GM13977 (cell line): ENCODE results near the gene LMO7.

Source experiments
- DNase-seq: peaks from one replicate; pipeline ENCODE4 v3.0.0; 2012; ENCODE audit warnings: low spot score
- in situ Hi-C: fragments of 300-500 bp; cut with MboI; formaldehyde crosslinking; loops from one replicate; pipeline ENCODE4 v1.12.0; 2022; ENCODE audit warnings: low sequenced_read_pairs, low pct_unique_long_range_greater_than_20kb, mixed read lengths, inconsistent platforms; ENCODE audit not compliant: unreplicated experiment
- TF ChIP-seq, protein P1 (sequence below): IDR thresholded peaks from 2 replicates; pipeline ENCODE4 v1.5.1; 2012; ENCODE audit warnings: mild to moderate bottlenecking, control low read depth; ENCODE audit not compliant: insufficient read depth; ENCODE audit errors: extremely low read depth, missing control alignments

Gene LMO7

DNA sequence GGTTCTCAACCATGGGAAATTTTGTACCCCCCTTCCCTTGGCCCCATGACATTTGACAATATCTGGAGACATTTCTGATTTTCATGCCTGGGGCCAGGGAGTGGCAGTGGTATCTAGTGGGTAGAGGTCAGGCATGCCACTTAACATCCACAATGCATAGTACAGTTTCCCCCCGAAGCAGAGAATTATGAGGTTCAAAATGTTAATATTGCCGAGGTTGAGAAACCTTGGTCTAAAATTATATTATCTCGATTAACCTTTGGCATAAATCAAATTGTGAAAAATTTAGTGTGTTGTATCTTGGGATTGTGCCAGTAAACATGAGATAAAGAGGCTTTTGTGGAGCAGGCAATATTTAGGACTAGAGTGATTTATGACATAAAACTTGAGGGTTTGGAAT is 147.9 kb downstream of the LMO7 start:
- DNase-seq, result no peak
- TF ChIP-seq, protein P1, sequence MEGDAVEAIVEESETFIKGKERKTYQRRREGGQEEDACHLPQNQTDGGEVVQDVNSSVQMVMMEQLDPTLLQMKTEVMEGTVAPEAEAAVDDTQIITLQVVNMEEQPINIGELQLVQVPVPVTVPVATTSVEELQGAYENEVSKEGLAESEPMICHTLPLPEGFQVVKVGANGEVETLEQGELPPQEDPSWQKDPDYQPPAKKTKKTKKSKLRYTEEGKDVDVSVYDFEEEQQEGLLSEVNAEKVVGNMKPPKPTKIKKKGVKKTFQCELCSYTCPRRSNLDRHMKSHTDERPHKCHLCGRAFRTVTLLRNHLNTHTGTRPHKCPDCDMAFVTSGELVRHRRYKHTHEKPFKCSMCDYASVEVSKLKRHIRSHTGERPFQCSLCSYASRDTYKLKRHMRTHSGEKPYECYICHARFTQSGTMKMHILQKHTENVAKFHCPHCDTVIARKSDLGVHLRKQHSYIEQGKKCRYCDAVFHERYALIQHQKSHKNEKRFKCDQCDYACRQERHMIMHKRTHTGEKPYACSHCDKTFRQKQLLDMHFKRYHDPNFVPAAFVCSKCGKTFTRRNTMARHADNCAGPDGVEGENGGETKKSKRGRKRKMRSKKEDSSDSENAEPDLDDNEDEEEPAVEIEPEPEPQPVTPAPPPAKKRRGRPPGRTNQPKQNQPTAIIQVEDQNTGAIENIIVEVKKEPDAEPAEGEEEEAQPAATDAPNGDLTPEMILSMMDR, result no peak
- in situ Hi-C loops, result no loop called here

DNA sequence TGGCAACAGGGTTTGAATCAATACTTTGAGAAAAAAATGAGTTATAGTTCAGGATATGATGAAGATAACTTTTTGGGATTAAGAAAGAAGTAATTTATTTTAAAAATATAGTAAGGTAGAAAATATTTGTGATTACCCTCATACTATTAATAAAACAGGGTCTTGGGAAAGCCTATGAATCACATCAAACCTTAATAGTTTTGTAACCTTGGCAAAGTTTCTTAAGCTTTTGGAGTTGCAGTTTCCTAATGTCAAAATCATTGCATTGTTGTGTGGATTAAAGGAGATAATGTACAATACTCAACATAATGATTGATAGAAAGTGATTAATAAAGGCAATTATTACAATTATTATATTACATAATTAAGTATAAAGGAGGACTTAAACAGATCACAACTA is 149.0 kb downstream of the LMO7 start:
- TF ChIP-seq, protein P1, result no peak
- in situ Hi-C loops, result no loop called here
- DNase-seq, result no peak

DNA sequence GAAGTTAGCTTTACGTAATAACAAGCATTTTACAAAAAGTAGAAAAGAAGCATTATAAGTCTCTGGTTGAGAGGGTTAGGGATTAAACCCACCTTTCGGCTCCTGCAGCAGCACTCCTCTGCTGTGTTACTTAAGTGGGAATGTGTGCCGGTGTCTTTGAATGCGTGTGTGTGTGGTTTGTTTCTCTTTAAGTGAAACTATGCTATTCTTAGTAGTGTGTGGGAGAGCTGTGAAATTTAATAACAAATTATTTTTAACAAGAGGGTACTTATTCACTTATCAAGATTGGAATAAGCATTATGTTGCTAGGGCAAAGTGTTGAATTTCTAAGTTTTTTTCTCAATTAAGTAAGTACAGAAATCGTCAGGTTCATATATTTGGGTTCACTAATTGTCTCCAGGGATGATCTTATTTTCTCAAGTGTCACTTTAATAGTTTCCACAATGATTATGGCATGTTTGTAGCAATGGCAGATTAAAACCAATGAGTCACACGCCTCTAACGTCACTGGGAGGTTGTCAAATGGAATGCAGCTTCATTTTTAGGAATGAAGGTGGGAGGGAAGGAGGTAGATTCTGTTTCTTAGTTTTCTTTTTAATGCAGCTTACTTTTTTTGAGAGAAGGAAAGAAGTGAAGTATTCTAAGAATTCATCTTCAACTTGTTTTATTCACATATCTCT is 151.3 kb downstream of the LMO7 start:
- no peak for DNase-seq
- TF ChIP-seq, protein P1, result no peak
- in situ Hi-C loops, result no loop called here

- in situ Hi-C loops, result no loop called here
- DNase-seq, result no peak
These were observed 152.4 kb downstream of the LMO7 start for GRCh38 chr13:75788481-75788981.

GRCh38 chr13:75789451-75790197 is 153.5 kb downstream of the LMO7 start:
- TF ChIP-seq, protein P1, result no peak
- DNase-seq, result no peak
- in situ Hi-C loops, result no loop called here

More at GRCh38 chr13:75788481-75788981, 152.4 kb downstream of the LMO7 start:
- TF ChIP-seq, protein P1, result no peak

DNA sequence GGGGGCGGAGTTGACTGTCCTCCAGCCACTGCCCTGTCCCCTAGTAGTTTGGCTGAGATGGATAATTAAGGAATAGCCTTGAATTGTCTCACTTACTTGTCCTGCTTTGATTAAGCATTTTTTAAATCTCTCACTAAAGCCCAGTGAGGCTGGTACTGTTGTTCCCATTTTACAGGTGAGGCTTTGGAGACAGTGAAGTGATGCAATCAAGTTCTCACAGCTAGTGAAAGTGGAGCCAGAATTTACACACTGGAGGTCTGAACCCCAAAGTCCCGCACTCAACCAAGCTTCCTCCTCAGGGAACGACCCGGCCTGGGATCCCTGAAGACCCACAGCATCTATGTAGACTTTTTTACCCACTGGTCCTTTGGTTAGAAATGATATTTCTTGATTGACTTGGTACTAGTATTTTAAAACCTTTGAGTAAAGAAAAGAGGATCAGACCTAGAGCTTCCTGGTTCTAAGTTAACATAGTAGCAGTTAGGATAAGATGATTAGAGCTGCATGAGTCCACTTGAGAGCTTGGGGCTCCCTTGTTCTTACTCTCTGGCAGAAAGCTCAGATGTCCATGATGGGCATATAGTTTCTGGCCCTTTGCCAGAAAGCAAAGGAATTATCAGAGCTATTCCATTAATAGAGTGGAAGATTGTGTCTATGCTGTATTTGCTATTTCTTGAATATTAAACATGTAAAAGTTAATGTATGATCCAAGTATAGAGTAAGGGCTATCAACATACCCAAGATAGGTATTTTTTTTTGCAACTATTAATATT is 154.3 kb downstream of the LMO7 start:
- TF ChIP-seq, protein P1, result no peak
- in situ Hi-C loops, result no loop called here
- DNase-seq, result no peak
